ENCODE results near the gene SERPINA5.

The SERPINA5 gene
- 0 reads per million in 4 experiments for total RNA-seq

- no peak for DNase-seq
Observed at GRCh38 chr14:94581127-94581999, at the start of gene SERPINA5. Gene SERPINA5 (plus strand): TSS chr14:94581426. CDS start chr14:94587363, 5,937 bp downstream.

- DNase-seq: no peak
Observed at GRCh38 chr14:94532447-94532846, 48.8 kb upstream of the SERPINA5 start.

- no peak for DNase-seq
Observed at GRCh38 chr14:94535506-94535905, 45.7 kb upstream of the SERPINA5 start.

- DNase-seq: no peak
Observed at GRCh38 chr14:94536836-94537235, 44.4 kb upstream of the SERPINA5 start.

GRCh38 chr14:94538070-94538740 is 43.0 kb upstream of the SERPINA5 start:
- no peak for DNase-seq

- no peak for DNase-seq
Observed at GRCh38 chr14:94539181-94539580, 42.0 kb upstream of the SERPINA5 start.

GRCh38 chr14:94540031-94540794 is 41.0 kb upstream of the SERPINA5 start:
- no peak for DNase-seq

- no peak for DNase-seq
Observed at GRCh38 chr14:94541234-94541975, 39.8 kb upstream of the SERPINA5 start.

- DNase-seq: no peak
Observed at GRCh38 chr14:94542111-94542810, 39.0 kb upstream of the SERPINA5 start.

- no peak for DNase-seq
Observed at GRCh38 chr14:94542811-94543440, 38.3 kb upstream of the SERPINA5 start.

- DNase-seq: no peak
Observed at GRCh38 chr14:94543449-94544124, 37.6 kb upstream of the SERPINA5 start.

GRCh38 chr14:94544726-94545125 is 36.5 kb upstream of the SERPINA5 start:
- DNase-seq: no peak

GRCh38 chr14:94545131-94545841 is 35.9 kb upstream of the SERPINA5 start:
- no peak for DNase-seq

GRCh38 chr14:94547151-94547680 is 34.0 kb upstream of the SERPINA5 start:
- DNase-seq: no peak

- DNase-seq: no peak
Observed at GRCh38 chr14:94547726-94548125, 33.5 kb upstream of the SERPINA5 start.

GRCh38 chr14:94548131-94548998 is 32.9 kb upstream of the SERPINA5 start:
- DNase-seq: no peak

GRCh38 chr14:94548999-94549985 is 31.9 kb upstream of the SERPINA5 start:
- peak; percentile 7 for DNase-seq
